ENCODE results near the gene SLFN13. TPM values are rescaled to one million over a fixed set of nuclear protein-coding genes. Genes with fewer than 3 reads are reported as not detected.
"Not testable (repeated sequence)": the region's sequence is repeated elsewhere in the genome, so short reads cannot be mapped to it uniquely, and the experiment has no call there.

Gene SLFN13
- total and polyA plus RNA-seq, 2 donors (not counting 1 experiment from before 2014, with no cell fraction given), result 1.3 to 2.0 TPM

- no peak overlapping the region for H3K9ac ChIP-seq (ENCODE audit: insufficient read depth, low read length)
- H3K27me3 ChIP-seq (ENCODE audit: control insufficient read depth, insufficient read depth, low read length), result peaks cover 21% of the 10 kb centered on the region
- no peaks in the 10 kb centered on the region for H3K4me1 ChIP-seq (ENCODE audit: control insufficient read depth, extremely low read depth, insufficient read depth, low read length)
- H2AFZ ChIP-seq (ENCODE audit: low read length), result no peak overlapping the region
- no peak overlapping the region for H3K27ac ChIP-seq (ENCODE audit: insufficient read depth, low read length)
- H3K4me2 ChIP-seq (ENCODE audit: extremely low read depth, insufficient read depth, low read length), result no peak overlapping the region
- no peak overlapping the region for H3K4me3 ChIP-seq (replicated peaks in 1 of 4; ENCODE audit: control extremely low read depth in 1 of 4, insufficient read depth in 1 of 4, low read depth in 3 of 4, low read length in 4 of 4)
- H3K36me3 ChIP-seq (ENCODE audit: control insufficient read depth, insufficient read depth, low read length), result no peaks in the 10 kb centered on the region
- TF ChIP-seq CTCF (conservative IDR thresholded peaks at IDR 0.05 in 1 of 2, IDR thresholded peaks at IDR 0.05 in 1 of 2; ENCODE audit: low read depth in 1 of 2, low read length in 2 of 2), result no peak
- no peak for TF ChIP-seq EZH2 (IDR thresholded peaks at IDR 0.05; ENCODE audit: low read length, missing control alignments)
- no peaks in the 10 kb centered on the region for H3K79me2 ChIP-seq (ENCODE audit: control insufficient read depth, insufficient read depth, low read length)
- DNase-seq (ENCODE audit: low read depth in 2 of 2), result no peak
- H3K9me3 ChIP-seq (ENCODE audit: control insufficient read depth, insufficient read depth, low read depth, low read length), result no peaks in the 10 kb centered on the region
- H4K20me1 ChIP-seq (ENCODE audit: control insufficient read depth, extremely low read depth, insufficient read depth, low read length), result no peaks in the 10 kb centered on the region
Measured at GRCh38 chr17:35460354-35460851, 11.8 kb upstream of the SLFN13 start.

- not testable (repeated sequence) for H3K27me3 ChIP-seq (ENCODE audit: control insufficient read depth, insufficient read depth, low read length); H3K4me2 ChIP-seq (ENCODE audit: extremely low read depth, insufficient read depth, low read length)
Measured at GRCh38 chr17:35454035-35454434, 5.5 kb upstream of the SLFN13 start.

GRCh38 chr17:35453171-35453570 lies 4.6 kb upstream of the SLFN13 start:
- H3K79me2 ChIP-seq (ENCODE audit: control insufficient read depth, insufficient read depth, low read length), result no peaks in the 10 kb centered on the region

More at GRCh38 chr17:35454035-35454434, 5.5 kb upstream of the SLFN13 start:
- H2AFZ ChIP-seq (ENCODE audit: low read length); H3K4me3 ChIP-seq (replicated peaks in 1 of 4; ENCODE audit: control extremely low read depth in 1 of 4, insufficient read depth in 1 of 4, low read depth in 3 of 4, low read length in 4 of 4); H4K20me1 ChIP-seq (ENCODE audit: control insufficient read depth, extremely low read depth, insufficient read depth, low read length); H3K79me2 ChIP-seq (ENCODE audit: control insufficient read depth, insufficient read depth, low read length); H3K36me3 ChIP-seq (ENCODE audit: control insufficient read depth, insufficient read depth, low read length); H3K4me1 ChIP-seq (ENCODE audit: control insufficient read depth, extremely low read depth, insufficient read depth, low read length); H3K9me3 ChIP-seq (ENCODE audit: control insufficient read depth, insufficient read depth, low read depth, low read length); DNase-seq (ENCODE audit: low read depth in 2 of 2); H3K27ac ChIP-seq (ENCODE audit: insufficient read depth, low read length); H3K9ac ChIP-seq (ENCODE audit: insufficient read depth, low read length): not testable (repeated sequence)

More at GRCh38 chr17:35453171-35453570, 4.6 kb upstream of the SLFN13 start:
- DNase-seq (ENCODE audit: low read depth in 2 of 2), result no peak
- Histone ChIP-seq H2AFZ (ENCODE audit: low read length) (no peak overlapping the region), H3K27ac (ENCODE audit: insufficient read depth, low read length) (no peak overlapping the region), H4K20me1 (ENCODE audit: control insufficient read depth, extremely low read depth, insufficient read depth, low read length) (no peaks in the 10 kb centered on the region), H3K36me3 (ENCODE audit: control insufficient read depth, insufficient read depth, low read length) (no peaks in the 10 kb centered on the region), H3K4me2 (ENCODE audit: extremely low read depth, insufficient read depth, low read length) (no peak overlapping the region), H3K4me1 (ENCODE audit: control insufficient read depth, extremely low read depth, insufficient read depth, low read length) (no peaks in the 10 kb centered on the region), H3K4me3 (replicated peaks in 1 of 4; ENCODE audit: control extremely low read depth in 1 of 4, insufficient read depth in 1 of 4, low read depth in 3 of 4, low read length in 4 of 4) (no peak overlapping the region), H3K9ac (ENCODE audit: insufficient read depth, low read length) (no peak overlapping the region), H3K9me3 (ENCODE audit: control insufficient read depth, insufficient read depth, low read depth, low read length) (no peaks in the 10 kb centered on the region), H3K27me3 (ENCODE audit: control insufficient read depth, insufficient read depth, low read length) (peaks cover 6% of the 10 kb centered on the region)
- TF ChIP-seq CTCF (conservative IDR thresholded peaks at IDR 0.05 in 1 of 2, IDR thresholded peaks at IDR 0.05 in 1 of 2; ENCODE audit: low read depth in 1 of 2, low read length in 2 of 2) (no peak), EZH2 (IDR thresholded peaks at IDR 0.05; ENCODE audit: low read length, missing control alignments) (no peak)

Measured in fibroblast of lung (primary cell).